OCI-LY3 (cell line): ENCODE data around the gene CAMTA1.

ENCODE experiments used
- H2AFZ ChIP-seq: fragments of 200-600, 300-600 bp; shearing (Covaris generic); 2 replicates; pipeline ENCODE4 v1.6.0; 2014; ENCODE audit warnings: antibody characterized with exemption, low read depth, low read length
- H3K27ac ChIP-seq: fragments of 200-600, 300-600 bp; sonication (generic); 2 replicates; pipeline ENCODE4 v1.5.1; 2014; ENCODE audit warnings: mild to moderate bottlenecking, low read length, moderate library complexity, mixed read lengths
- H3K27me3 ChIP-seq: fragments of 200-600, 300-600 bp; sonication (generic); 2 replicates; pipeline ENCODE4 v1.6.1; 2014; ENCODE audit warnings: low read depth, low read length, mixed read lengths
- H3K36me3 ChIP-seq: fragments of 200-600, 300-600 bp; sonication (generic); replicated peaks from 2 replicates; pipeline ENCODE3; 2014; ENCODE audit warnings: low read depth, low read length, mixed read lengths
- H3K4me1 ChIP-seq: fragments of 300-600, 200-600 bp; sonication (generic); 2 replicates; pipeline ENCODE4 v1.6.1; 2014; ENCODE audit warnings: low read length, mixed read lengths
- H3K4me2 ChIP-seq: fragments of 200-600, 300-600 bp; sonication (generic); 2 replicates; pipeline ENCODE4 v1.6.1; 2014; ENCODE audit warnings: low read length, mixed read lengths
- H3K4me3 ChIP-seq: fragments of 300-600, 200-600 bp; sonication (generic); 2 replicates; pipeline ENCODE4 v1.5.1; 2014; ENCODE audit warnings: antibody characterized with exemption, mild to moderate bottlenecking, low read length, moderate library complexity
- H3K79me2 ChIP-seq: fragments of 300-600, 200-600 bp; shearing (Covaris generic); 2 replicates; pipeline ENCODE4 v1.6.1; 2014; ENCODE audit warnings: mild to moderate bottlenecking, low read length, mixed read lengths
- H3K9ac ChIP-seq: fragments of 300-600, 200-600 bp; shearing (Covaris generic); 2 replicates; pipeline ENCODE4 v1.6.0; 2014; ENCODE audit warnings: mild to moderate bottlenecking, low read length, moderate library complexity
- H3K9me3 ChIP-seq: fragments of 200-600, 300-600 bp; shearing (Covaris generic); 2 replicates; pipeline ENCODE4 v1.6.1; 2014; ENCODE audit warnings: low read length, mixed read lengths; ENCODE audit not compliant: insufficient read depth
- H4K20me1 ChIP-seq: fragments of 200-600, 300-600 bp; sonication (generic); 2 replicates; pipeline ENCODE4 v1.6.1; 2016; ENCODE audit warnings: low read length, mixed read lengths; ENCODE audit not compliant: insufficient read depth
- CTCF ChIP-seq: fragments of 200-600, 300-600 bp; sonication (generic); IDR thresholded peaks from 2 replicates; pipeline ENCODE4 v1.5.1; 2014; ENCODE audit warnings: antibody characterized with exemption, low read length, low read depth
- EZH2phosphoT487 ChIP-seq: fragments of 200-600 bp; shearing (Covaris generic); IDR thresholded peaks from 2 replicates; pipeline ENCODE4 v1.6.1; 2018; ENCODE audit warnings: antibody characterized with exemption, mixed run types, low read depth

Gene CAMTA1

GRCh38 chr1:7046891-7047290 is 261.6 kb downstream of the CAMTA1 start:
- Histone ChIP-seq H2AFZ (no peak overlapping the region), H3K4me1 (no peaks in the 10 kb centered on the region), H4K20me1 (no peaks in the 10 kb centered on the region), H3K4me2 (no peak overlapping the region), H3K4me3 (no peak overlapping the region), H3K27ac (no peak overlapping the region), H3K79me2 (no peaks in the 10 kb centered on the region), H3K9me3 (no peaks in the 10 kb centered on the region), H3K36me3 (no peaks in the 10 kb centered on the region), H3K9ac (no peak overlapping the region), H3K27me3 (peaks cover 3% of the 10 kb centered on the region; the same call in 1 of the 2 replicates)
- TF ChIP-seq CTCF (no peak), EZH2phosphoT487 (no peak)

GRCh38 chr1:7047866-7048265 is 262.6 kb downstream of the CAMTA1 start:
- Histone ChIP-seq H3K4me1 (no peaks in the 10 kb centered on the region), H3K4me2 (no peak overlapping the region), H3K4me3 (no peak overlapping the region), H3K27me3 (peaks cover 3% of the 10 kb centered on the region; the same call in 1 of the 2 replicates), H3K9ac (no peak overlapping the region), H3K9me3 (no peaks in the 10 kb centered on the region), H4K20me1 (no peaks in the 10 kb centered on the region), H3K27ac (no peak overlapping the region), H3K36me3 (no peaks in the 10 kb centered on the region), H3K79me2 (no peaks in the 10 kb centered on the region), H2AFZ (no peak overlapping the region)
- no peak for TF ChIP-seq EZH2phosphoT487
- TF ChIP-seq CTCF, result no peak

DNA sequence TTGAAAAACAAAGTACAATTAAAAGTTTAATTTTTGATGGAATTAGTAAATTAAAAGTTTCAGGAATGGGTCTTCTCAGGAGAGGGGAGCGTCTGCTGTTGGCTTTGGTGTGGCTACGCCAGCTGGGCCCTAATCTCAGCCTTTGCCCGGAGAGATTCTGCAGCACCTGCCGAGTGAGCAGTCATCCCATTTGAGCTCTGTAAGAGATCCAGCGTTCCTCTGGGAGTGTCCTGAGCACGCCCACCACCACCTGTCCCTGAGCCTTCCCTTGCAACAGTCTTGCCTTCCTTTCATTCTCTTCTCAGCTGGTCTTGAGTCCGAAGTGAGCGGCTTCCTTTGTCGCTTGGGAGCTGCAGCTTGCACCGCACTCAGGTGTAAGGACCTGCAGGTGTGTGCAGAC is 263.1 kb downstream of the CAMTA1 start:
- Histone ChIP-seq H4K20me1 (no peaks in the 10 kb centered on the region), H2AFZ (no peak overlapping the region), H3K4me3 (no peak overlapping the region), H3K4me2 (no peak overlapping the region), H3K27me3 (peaks cover 3% of the 10 kb centered on the region; the same call in 1 of the 2 replicates), H3K9me3 (no peaks in the 10 kb centered on the region), H3K36me3 (no peaks in the 10 kb centered on the region), H3K79me2 (no peaks in the 10 kb centered on the region), H3K4me1 (no peaks in the 10 kb centered on the region), H3K27ac (no peak overlapping the region), H3K9ac (no peak overlapping the region)
- no peak for TF ChIP-seq CTCF

DNA sequence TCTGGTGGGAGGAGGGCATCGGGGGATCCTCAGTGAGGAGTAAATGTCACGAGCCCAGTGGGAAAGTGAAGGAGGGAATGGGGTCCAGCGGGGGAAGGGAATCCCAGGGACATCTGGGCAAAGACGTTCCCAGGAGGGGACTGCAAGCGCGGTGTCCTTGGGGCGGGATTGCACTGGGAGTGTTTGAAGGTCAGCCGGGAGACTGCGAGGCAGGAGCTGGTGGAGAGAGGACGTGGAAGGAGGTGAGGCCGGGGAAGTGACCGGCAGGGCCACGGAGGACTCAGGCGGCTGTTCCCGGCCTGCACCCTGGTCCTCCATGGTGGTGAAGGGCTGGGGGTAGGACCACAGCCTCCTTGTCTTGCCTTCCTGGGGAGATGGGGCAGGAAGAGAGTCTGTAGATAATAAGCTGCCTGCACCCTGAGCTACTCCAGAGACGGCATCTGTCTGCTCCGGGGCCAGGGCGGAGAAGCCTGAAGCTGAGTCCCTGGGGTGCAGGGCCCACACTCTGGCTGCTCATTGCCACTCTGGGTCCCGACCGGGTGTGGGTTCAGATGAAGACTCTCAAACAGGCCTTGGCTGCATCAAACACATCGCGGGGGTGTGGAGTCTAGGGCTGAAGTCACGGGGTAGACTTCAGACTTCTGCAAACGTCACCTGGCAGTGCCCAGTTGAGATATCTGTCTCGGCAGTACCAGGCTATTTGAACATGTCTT is 264.8 kb downstream of the CAMTA1 start:
- no peaks in the 10 kb centered on the region for H3K4me1 ChIP-seq
- peaks cover 3% of the 10 kb centered on the region; the same call in 1 of the 2 replicates for H3K27me3 ChIP-seq

More for the DNA sequence above, 264.8 kb downstream of the CAMTA1 start:
- TF ChIP-seq CTCF (no peak), EZH2phosphoT487 (no peak)
- no peaks in the 10 kb centered on the region for H3K36me3 ChIP-seq
- no peaks in the 10 kb centered on the region for H4K20me1 ChIP-seq
- H3K4me3 ChIP-seq, result no peak overlapping the region
- no peak overlapping the region for H3K4me2 ChIP-seq
- H2AFZ ChIP-seq, result no peak overlapping the region
- no peak overlapping the region for H3K9ac ChIP-seq
- H3K27ac ChIP-seq, result no peak overlapping the region
- no peaks in the 10 kb centered on the region for H3K79me2 ChIP-seq
- H3K9me3 ChIP-seq, result no peaks in the 10 kb centered on the region
